GM23248 (cell line): Measurements from ENCODE around the gene KATNA1.

Experiments used
- EZH2 ChIP-seq: fragments of 200-600 bp; sonication (generic); IDR thresholded peaks from 2 replicates; pipeline ENCODE4 v1.6.1; 2018; ENCODE audit warnings: antibody characterized with exemption, mild to moderate bottlenecking; ENCODE audit not compliant: insufficient read depth, poor library complexity, severe bottlenecking
- EZH2phosphoT487 ChIP-seq: fragments of 200-600 bp; sonication (generic); IDR thresholded peaks from 2 replicates; pipeline ENCODE4 v1.6.1; 2018; ENCODE audit warnings: antibody characterized with exemption, moderate library complexity, mild to moderate bottlenecking, low read depth; ENCODE audit not compliant: insufficient read depth

GRCh38 chr6:149686230-149686629 lies 37.7 kb upstream of the KATNA1 start:
- TF ChIP-seq EZH2phosphoT487 = no peak
- TF ChIP-seq EZH2 = no peak
